Measurements from ENCODE around the gene GGPS1. TPM values are rescaled to one million over a fixed set of nuclear protein-coding genes. Genes with fewer than 3 reads are reported as not detected.

Gene GGPS1
- total and polyA plus RNA-seq, 2 of the 8 experiments (the other 6 are each of a cell fraction or from before 2014, with no cell fraction given), result 20.9 to 43.6 TPM

DNA sequence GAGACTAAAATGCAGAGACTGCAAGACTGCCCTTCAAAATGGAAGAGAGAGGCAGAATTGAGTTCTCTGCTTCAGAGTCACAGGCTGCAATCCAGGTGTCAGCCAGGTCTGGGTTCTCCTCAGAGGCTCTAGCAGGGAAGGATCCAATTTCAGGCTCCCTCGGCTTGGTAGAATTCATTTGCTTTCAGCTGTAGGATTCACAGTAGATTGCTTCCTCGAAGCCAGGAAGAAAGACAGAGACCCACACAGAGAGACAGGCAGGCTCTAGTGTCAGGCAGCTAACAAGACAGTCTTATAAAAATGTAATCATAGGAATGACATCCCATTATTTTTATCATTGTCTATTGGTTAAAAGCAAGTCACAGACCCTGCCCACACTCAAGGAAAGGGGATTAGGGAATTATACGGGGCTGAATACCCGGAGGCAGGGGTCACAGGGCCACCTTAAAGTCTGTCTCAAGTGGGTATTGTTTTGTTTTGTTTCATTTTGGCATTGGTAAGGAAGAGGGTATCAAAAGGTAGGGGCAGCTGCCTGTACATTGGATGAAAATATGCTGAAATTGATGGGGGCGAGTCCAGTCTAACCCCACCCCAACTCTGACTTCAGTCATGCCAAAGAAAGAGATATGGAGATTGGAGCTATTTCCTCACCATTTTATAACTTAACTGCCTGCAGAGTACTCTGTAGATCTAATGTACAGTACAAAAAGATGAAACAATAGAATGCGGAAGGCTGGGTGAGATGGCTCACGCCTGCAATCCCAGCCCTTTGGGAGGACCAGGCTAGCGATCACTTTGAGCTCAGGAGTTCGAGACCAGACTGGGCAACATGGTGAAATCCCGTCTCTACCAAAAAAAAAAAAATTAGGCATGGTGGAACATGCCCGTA, 29.4 kb downstream of the GGPS1 start:
- no peak overlapping the region for H3K4me2 ChIP-seq (ENCODE audit: insufficient read depth in 1 of 2, low read depth in 2 of 2, low read length in 2 of 2)
- peak; percentile 23 to 51 for DNase-seq (ENCODE audit: low read depth in 1 of 2, low spot score in 2 of 2)
- CTCF ChIA-PET (ENCODE audit: partially characterized antibody), result interaction anchor here (0.7 to 1.8 kb wide), 5 partner anchors 15 to 104 kb away, joined by 3 to 7 read pairs (median 4); no protein-coding TSS in a partner anchor

More for the DNA sequence above, 29.4 kb downstream of the GGPS1 start:
- Histone ChIP-seq H2BK120ac (replicated peaks; ENCODE audit: low read depth, low read length) (no peak overlapping the region), H3K23ac (ENCODE audit: insufficient read length) (no peak overlapping the region), H3K14ac (ENCODE audit: insufficient read length) (no peak overlapping the region), H3K18ac (ENCODE audit: extremely low read depth, low read length) (no peak overlapping the region; the same call in 1 of the 2 replicates), H4K20me1 (replicated peaks in 1 of 2; ENCODE audit: control insufficient read depth in 1 of 2, insufficient read depth in 2 of 2, low read length in 2 of 2) (no peaks in the 10 kb centered on the region), H3K9me3 (ENCODE audit: insufficient read depth in 2 of 2, low read depth in 1 of 2, low read length in 1 of 2) (no peaks in the 10 kb centered on the region), H3K23me2 (ENCODE audit: low read depth, low read length) (no peaks in the 10 kb centered on the region; the same call in none of the 2 replicates), H3K36me3 (ENCODE audit: control insufficient read depth in 2 of 4, insufficient read depth in 4 of 4, low read length in 3 of 4) (no peaks in the 10 kb centered on the region), H3K27me3 (replicated peaks in 1 of 4; ENCODE audit: control insufficient read depth in 3 of 4, extremely low read depth in 1 of 4, insufficient read depth in 3 of 4, low read length in 3 of 4) (no peaks in the 10 kb centered on the region), H3K4me3 (ENCODE audit: extremely low read depth in 1 of 4, insufficient read depth in 2 of 4, low read depth in 3 of 4, low read length in 4 of 4) (no peak overlapping the region), H3K56ac (replicated peaks; ENCODE audit: insufficient read length, low read depth, low read length) (no peak overlapping the region), H2BK12ac (ENCODE audit: low read depth, low read length) (no peak overlapping the region), H3K79me2 (ENCODE audit: control insufficient read depth in 1 of 2, insufficient read depth in 2 of 2, low read length in 2 of 2) (no peaks in the 10 kb centered on the region), H4K91ac (replicated peaks; ENCODE audit: insufficient read length, low read length) (no peak overlapping the region), H4K8ac (ENCODE audit: extremely low read depth, insufficient read depth, low read length) (no peak overlapping the region), H3K9ac (replicated peaks in 1 of 4; ENCODE audit: extremely low read depth in 1 of 4, low read depth in 3 of 4, low read length in 3 of 4) (no peak overlapping the region), H3K4me1 (replicated peaks in 1 of 4; ENCODE audit: control insufficient read depth in 3 of 4, insufficient read depth in 4 of 4, low read length in 3 of 4) (peaks cover 3 to 5% (median 4%) of the 10 kb centered on the region in 4 experiments; a peak in 4 of 7 replicates), H2BK5ac (ENCODE audit: low read depth, low read length) (no peak overlapping the region), H2BK20ac (ENCODE audit: low read length) (no peak overlapping the region), H2BK15ac (ENCODE audit: low read length) (0 out of 2 replicates have a peak overlapping the region, but pooled peaks have one; percentile 81), H3K4ac (replicated peaks; ENCODE audit: insufficient read length, low read depth, low read length) (no peak overlapping the region), H4K5ac (ENCODE audit: insufficient read length, low read depth, low read length) (no peak overlapping the region), H3K79me1 (ENCODE audit: low read depth, low read length) (no peaks in the 10 kb centered on the region), H2AK5ac (ENCODE audit: low read depth, low read length) (no peak overlapping the region), H2AFZ (ENCODE audit: low read length) (peak overlapping the region; percentile 46), H3K27ac (ENCODE audit: low read depth, low read length) (no peak overlapping the region)
- POLR2A ChIA-PET (ENCODE audit: partially characterized antibody), result interaction anchor here (0.6 to 1.8 kb wide), 4 partner anchors 10 to 147 kb away, joined by 3 to 6 read pairs (median 4); partner anchors contain the start of genes ARID4B, GGPS1 and TBCE
- 80% methylated on average over 11 of the region's 11 CpGs; no CpG with 5 or more reads in 1 of the 2 experiments for WGBS, 2 experiments (ENCODE audit: extremely low coverage in 1 of 2, insufficient coverage in 1 of 2, insufficient read length in 1 of 2, insufficient replicate concordance in 2 of 2, low coverage in 1 of 2, low lambda C conversion rate in 2 of 2, missing lambda C conversion rate in 1 of 2)
- TF ChIP-seq SP1 (IDR thresholded peaks at IDR 0.05; ENCODE audit: low read depth, low read length), result 0 out of 2 replicates have a peak, but pooled peaks have one; percentile 16
- TF ChIP-seq TCF12 (IDR thresholded peaks at IDR 0.05; ENCODE audit: low read depth, low read length), result 0 out of 2 replicates have a peak, but pooled peaks have one; percentile 28
- no peak for TF ChIP-seq POU5F1 (IDR thresholded peaks at IDR 0.05; ENCODE audit: low read depth, low read length)
- peak; percentile 63 for FAIRE-seq

Data from H1 (cell line).